ENCODE results near the gene TAS2R41. TPM values are rescaled to one million over a fixed set of nuclear protein-coding genes. Genes with fewer than 3 reads are reported as not detected.

The TAS2R41 gene, protein sequence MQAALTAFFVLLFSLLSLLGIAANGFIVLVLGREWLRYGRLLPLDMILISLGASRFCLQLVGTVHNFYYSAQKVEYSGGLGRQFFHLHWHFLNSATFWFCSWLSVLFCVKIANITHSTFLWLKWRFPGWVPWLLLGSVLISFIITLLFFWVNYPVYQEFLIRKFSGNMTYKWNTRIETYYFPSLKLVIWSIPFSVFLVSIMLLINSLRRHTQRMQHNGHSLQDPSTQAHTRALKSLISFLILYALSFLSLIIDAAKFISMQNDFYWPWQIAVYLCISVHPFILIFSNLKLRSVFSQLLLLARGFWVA
- not detected for polyA plus RNA-seq (ENCODE audit: low read depth in 6 of 6)

DNA sequence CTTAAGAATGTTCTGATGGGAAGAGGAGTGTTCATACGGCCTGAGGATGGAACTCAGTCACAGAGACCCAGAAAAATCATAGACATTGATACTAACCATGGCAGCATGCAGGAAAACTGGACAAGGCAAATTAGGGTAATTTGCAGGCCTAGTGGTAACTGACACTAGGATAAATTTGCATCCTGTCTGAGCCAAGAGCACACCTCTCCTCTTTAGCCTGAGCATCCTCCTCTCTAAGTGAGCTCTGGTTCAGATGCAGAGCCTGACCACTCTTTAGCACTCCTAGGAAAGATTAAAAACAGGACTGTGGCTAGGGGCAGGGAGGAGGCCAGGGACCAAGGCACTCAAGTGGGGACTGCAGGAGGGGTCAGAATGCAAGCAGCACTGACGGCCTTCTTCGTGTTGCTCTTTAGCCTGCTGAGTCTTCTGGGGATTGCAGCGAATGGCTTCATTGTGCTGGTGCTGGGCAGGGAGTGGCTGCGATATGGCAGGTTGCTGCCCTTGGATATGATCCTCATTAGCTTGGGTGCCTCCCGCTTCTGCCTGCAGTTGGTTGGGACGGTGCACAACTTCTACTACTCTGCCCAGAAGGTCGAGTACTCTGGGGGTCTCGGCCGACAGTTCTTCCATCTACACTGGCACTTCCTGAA lies at the start of gene TAS2R41:
Gene TAS2R41, plus strand, starts transcription at position 373 of the 650 bp plus-strand sequence. Its CDS starts 0 bp downstream, at position 373.
- Mint-ChIP-seq H3K4me3 (no peak within 1 kb of the TSS), H3K4me1 (no peaks in the 10 kb centered on the region), H3K27me3 (peaks cover under 1 to 3% (median 3%) of the 10 kb centered on the region in 3 donors), H3K36me3 (no peaks in the 10 kb centered on the region), H3K27ac (peak within 1 kb of the TSS in 1 of 6 donors; percentile 56), H3K9me3 (peaks cover 0 to 9% (median 3%) of the 10 kb centered on the region in 7 donors)
- ATAC-seq (ENCODE audit: low read depth in 2 of 2) (no peak), DNase-seq (no peak)

- Mint-ChIP-seq H3K27ac (peak overlapping the region in 1 of 6 donors; percentile 21), H3K36me3 (no peaks in the 10 kb centered on the region), H3K4me1 (peaks cover 5 to 6% (median 6%) of the 10 kb centered on the region in 3 donors), H3K9me3 (no peaks in the 10 kb centered on the region), H3K27me3 (peaks cover 5 to 23% (median 15%) of the 10 kb centered on the region in 3 donors), H3K4me3 (no peak overlapping the region)
- DNase-seq = no peak
- ATAC-seq (ENCODE audit: low read depth in 2 of 2) = no peak
These were observed 47.6 kb upstream of the TAS2R41 start for GRCh38 chr7:143429770-143430698.

DNA sequence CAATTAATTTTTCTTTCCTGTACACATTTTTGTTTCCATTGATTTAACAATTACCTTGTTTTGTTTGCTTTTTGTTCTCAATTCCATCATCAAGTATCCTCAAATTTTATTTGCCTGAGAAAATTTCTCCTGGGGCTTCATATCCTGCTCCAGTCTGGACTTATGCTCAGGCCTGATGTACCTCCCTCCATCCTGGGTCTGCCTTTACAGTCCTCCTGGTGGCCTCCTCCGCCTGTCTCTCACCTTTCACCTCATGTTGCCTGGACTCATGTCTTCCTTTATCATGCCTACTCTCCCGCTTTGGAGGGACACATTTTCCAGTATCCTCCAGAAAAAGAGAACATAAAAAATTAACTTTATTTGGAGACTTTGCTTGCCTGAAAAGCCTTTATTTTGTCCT lies 46.6 kb upstream of the TAS2R41 start:
- no peak overlapping the region for H3K27ac Mint-ChIP-seq
- no peaks in the 10 kb centered on the region for H3K9me3 Mint-ChIP-seq
- no peak overlapping the region for H3K4me3 Mint-ChIP-seq
- peaks cover 6 to 25% (median 22%) of the 10 kb centered on the region in 3 donors for H3K27me3 Mint-ChIP-seq
- no peak for DNase-seq
- no peaks in the 10 kb centered on the region for H3K36me3 Mint-ChIP-seq
- H3K4me1 Mint-ChIP-seq = peaks cover 5 to 6% (median 6%) of the 10 kb centered on the region in 3 donors
- no peak for ATAC-seq (ENCODE audit: low read depth in 2 of 2)

DNA sequence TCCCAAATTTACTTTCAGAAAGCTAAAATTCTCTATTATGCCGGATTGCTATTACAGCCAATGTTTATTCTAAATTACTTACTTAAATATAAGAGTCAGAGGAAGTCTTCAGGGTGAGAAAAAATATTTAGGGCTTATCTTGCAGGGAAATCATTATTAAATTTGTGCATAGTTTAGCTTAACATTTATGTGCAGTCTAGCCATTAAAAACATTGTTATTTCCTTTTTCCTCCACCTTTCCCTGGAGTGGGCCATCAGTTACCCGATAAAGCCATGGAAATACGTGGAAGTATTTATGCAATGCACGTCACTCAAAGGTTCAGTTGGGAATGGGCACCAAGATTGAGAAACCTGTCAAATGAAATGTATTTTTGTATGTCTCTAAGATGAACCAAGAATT lies 43.9 kb upstream of the TAS2R41 start:
- DNase-seq = no peak

GRCh38 chr7:143434660-143435059 lies 43.0 kb upstream of the TAS2R41 start:
- Mint-ChIP-seq H3K27me3 (peaks cover 15 to 37% (median 33%) of the 10 kb centered on the region in 3 donors), H3K4me3 (no peak overlapping the region), H3K4me1 (no peaks in the 10 kb centered on the region), H3K27ac (no peak overlapping the region), H3K9me3 (no peaks in the 10 kb centered on the region), H3K36me3 (no peaks in the 10 kb centered on the region)
- ATAC-seq (ENCODE audit: low read depth in 2 of 2) (no peak), DNase-seq (no peak)

More for the DNA sequence above, 43.9 kb upstream of the TAS2R41 start:
- ATAC-seq (ENCODE audit: low read depth in 2 of 2) = no peak
- H3K36me3 Mint-ChIP-seq = no peaks in the 10 kb centered on the region
- H3K4me3 Mint-ChIP-seq = no peak overlapping the region
- H3K27ac Mint-ChIP-seq = no peak overlapping the region
- H3K4me1 Mint-ChIP-seq = no peaks in the 10 kb centered on the region
- peaks cover 14 to 34% (median 31%) of the 10 kb centered on the region in 3 donors for H3K27me3 Mint-ChIP-seq
- no peaks in the 10 kb centered on the region for H3K9me3 Mint-ChIP-seq

DNA sequence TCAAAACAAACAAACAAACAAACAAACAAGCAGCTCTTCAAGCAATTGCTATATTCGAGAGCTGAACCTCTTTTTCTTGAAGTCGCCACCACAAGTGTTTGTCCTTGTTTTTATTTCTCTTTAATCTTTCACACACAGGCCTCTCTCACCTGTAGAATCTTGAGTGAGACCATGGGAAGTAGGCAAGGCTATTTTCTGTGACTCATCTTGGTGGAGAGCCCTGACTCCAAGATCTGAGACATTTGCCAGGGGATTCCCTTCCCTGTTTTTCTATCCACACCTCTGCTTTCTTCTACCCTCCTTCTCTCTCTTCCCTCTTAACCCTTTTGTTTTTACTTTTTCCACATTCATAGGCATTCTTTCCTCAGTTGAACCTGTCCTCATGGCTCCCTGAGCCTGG lies 42.4 kb upstream of the TAS2R41 start:
- ATAC-seq (ENCODE audit: low read depth in 2 of 2) (no peak), DNase-seq (no peak)
- Mint-ChIP-seq H3K27ac (no peak overlapping the region), H3K4me1 (no peaks in the 10 kb centered on the region), H3K9me3 (no peaks in the 10 kb centered on the region), H3K4me3 (no peak overlapping the region), H3K36me3 (no peaks in the 10 kb centered on the region), H3K27me3 (peaks cover 15 to 37% (median 33%) of the 10 kb centered on the region in 3 donors)

DNA sequence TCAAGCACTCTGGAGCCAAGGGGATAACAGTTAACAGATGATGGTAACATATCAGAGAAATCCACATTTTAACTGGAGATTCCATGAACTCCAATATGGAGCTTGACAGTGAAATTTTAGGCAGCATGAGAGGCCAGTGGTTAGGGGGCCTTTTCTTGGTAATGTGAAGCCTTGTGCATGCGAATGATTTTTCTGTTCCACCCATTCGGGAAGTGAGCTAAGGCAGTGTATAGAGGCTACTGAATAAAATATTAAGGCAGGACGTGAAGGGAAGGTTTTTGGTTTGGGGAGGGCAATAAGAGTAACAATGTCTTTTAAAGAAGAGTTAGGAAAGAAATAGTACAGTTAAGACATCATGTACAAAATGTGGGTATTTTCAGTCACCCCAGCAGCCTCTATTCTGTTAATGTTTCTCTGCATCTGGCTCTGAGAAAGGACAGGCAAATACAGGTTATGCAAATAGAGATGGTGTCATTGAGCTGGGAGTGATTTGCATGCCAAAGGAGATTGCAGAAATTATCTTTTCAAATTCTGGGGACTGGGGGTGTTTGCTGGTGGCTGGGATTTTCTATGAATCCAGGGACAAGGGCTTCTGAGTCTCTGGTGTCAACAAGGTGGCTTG lies 41.2 kb upstream of the TAS2R41 start:
- no peaks in the 10 kb centered on the region for H3K4me1 Mint-ChIP-seq
- DNase-seq = no peak

DNA sequence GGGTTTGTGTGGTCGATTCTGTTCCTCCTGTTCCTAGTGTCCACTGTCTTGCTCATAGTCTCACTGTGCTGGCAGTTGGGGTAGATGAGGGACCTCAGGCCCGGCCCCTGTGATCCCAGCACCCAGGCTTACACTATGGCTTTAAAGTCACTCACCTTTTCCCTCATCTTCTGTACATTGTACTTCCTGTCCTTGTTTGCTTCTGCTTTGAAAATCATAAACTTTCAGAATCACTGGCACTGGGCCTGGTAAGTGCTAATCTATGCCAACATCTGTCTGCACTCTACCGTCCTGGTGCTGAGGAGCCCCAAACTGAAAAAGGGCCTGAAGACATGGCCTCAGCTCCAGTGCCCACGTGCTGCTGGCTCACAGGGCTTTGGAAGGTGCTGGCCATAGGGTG lies 40.1 kb upstream of the TAS2R41 start:
- H3K27me3 Mint-ChIP-seq = peaks cover 22 to 23% (median 23%) of the 10 kb centered on the region in 3 donors

More for the DNA sequence above, 41.2 kb upstream of the TAS2R41 start:
- ATAC-seq (ENCODE audit: low read depth in 2 of 2) = no peak
- H3K27ac Mint-ChIP-seq = no peak overlapping the region
- H3K4me3 Mint-ChIP-seq = no peak overlapping the region
- no peaks in the 10 kb centered on the region for H3K9me3 Mint-ChIP-seq
- peaks cover 19 to 30% (median 23%) of the 10 kb centered on the region in 3 donors for H3K27me3 Mint-ChIP-seq
- H3K36me3 Mint-ChIP-seq = no peaks in the 10 kb centered on the region

DNA sequence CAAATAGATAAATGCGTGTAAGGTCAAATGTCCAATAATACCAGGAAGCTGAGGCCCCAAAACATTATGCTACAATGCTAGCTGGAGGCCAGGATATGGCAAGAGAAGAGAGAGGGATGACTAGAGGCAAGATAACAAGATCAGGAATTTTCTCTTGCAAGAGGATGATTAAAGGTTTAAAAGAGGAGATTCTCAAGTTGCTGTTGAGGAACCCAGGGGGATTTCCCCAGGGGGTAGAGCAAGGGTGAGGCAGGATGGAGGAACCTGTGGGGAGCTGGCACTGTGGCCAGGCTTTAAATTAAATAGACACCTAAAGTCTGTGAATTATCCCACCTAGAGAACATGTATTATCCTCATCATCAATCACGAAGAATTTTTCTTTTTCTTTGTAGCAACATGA lies 37.8 kb upstream of the TAS2R41 start:
- no peaks in the 10 kb centered on the region for H3K9me3 Mint-ChIP-seq
- no peaks in the 10 kb centered on the region for H3K4me1 Mint-ChIP-seq
- H3K27ac Mint-ChIP-seq = no peak overlapping the region
- peak overlapping the region in 1 of 8 donors; percentile 51 for H3K4me3 Mint-ChIP-seq
- ATAC-seq (ENCODE audit: low read depth in 2 of 2) (no peak), DNase-seq (no peak)
- H3K27me3 Mint-ChIP-seq = peaks cover 14 to 21% (median 18%) of the 10 kb centered on the region in 3 donors
- H3K36me3 Mint-ChIP-seq = no peaks in the 10 kb centered on the region

More for the DNA sequence above, 40.1 kb upstream of the TAS2R41 start:
- no peaks in the 10 kb centered on the region for H3K36me3 Mint-ChIP-seq
- DNase-seq (no peak), ATAC-seq (ENCODE audit: low read depth in 2 of 2) (no peak)
- H3K9me3 Mint-ChIP-seq = no peaks in the 10 kb centered on the region
- no peak overlapping the region for H3K4me3 Mint-ChIP-seq
- no peak overlapping the region for H3K27ac Mint-ChIP-seq
- no peaks in the 10 kb centered on the region for H3K4me1 Mint-ChIP-seq

- DNase-seq (no peak), ATAC-seq (ENCODE audit: low read depth in 2 of 2) (no peak)
- no peak within 1 kb of the TSS for H3K27ac Mint-ChIP-seq
- no peaks in the 10 kb centered on the region for H3K36me3 Mint-ChIP-seq
- H3K4me1 Mint-ChIP-seq = no peaks in the 10 kb centered on the region
- no peaks in the 10 kb centered on the region for H3K9me3 Mint-ChIP-seq
- H3K4me3 Mint-ChIP-seq = no peak within 1 kb of the TSS
- H3K27me3 Mint-ChIP-seq = peaks cover 5 to 15% (median 8%) of the 10 kb centered on the region in 3 donors
These were observed 34.5 kb upstream of the TAS2R41 start, which contains the start of gene TAS2R60 for GRCh38 chr7:143443153-143443552. Gene TAS2R60 (plus strand): TSS chr7:143443453. CDS start chr7:143443453, 0 bp downstream.

GRCh38 chr7:143444063-143444782 lies 33.5 kb upstream of the TAS2R41 start:
- ATAC-seq (ENCODE audit: low read depth in 2 of 2) (no peak), DNase-seq (no peak)
- peaks cover 0 to 11% (median 0%) of the 10 kb centered on the region in 3 donors for H3K27me3 Mint-ChIP-seq
- H3K4me3 Mint-ChIP-seq = no peak overlapping the region
- H3K27ac Mint-ChIP-seq = no peak overlapping the region
- H3K4me1 Mint-ChIP-seq = no peaks in the 10 kb centered on the region
- no peaks in the 10 kb centered on the region for H3K9me3 Mint-ChIP-seq
- no peaks in the 10 kb centered on the region for H3K36me3 Mint-ChIP-seq

GRCh38 chr7:143444785-143445184 lies 32.9 kb upstream of the TAS2R41 start:
- no peaks in the 10 kb centered on the region for H3K36me3 Mint-ChIP-seq
- no peaks in the 10 kb centered on the region for H3K9me3 Mint-ChIP-seq
- peaks cover 0 to 11% (median 0%) of the 10 kb centered on the region in 3 donors for H3K27me3 Mint-ChIP-seq
- no peaks in the 10 kb centered on the region for H3K4me1 Mint-ChIP-seq
- DNase-seq (no peak), ATAC-seq (ENCODE audit: low read depth in 2 of 2) (no peak)
- no peak overlapping the region for H3K4me3 Mint-ChIP-seq
- no peak overlapping the region for H3K27ac Mint-ChIP-seq

Measured in naive B cell (primary cell).